IMR-90 (cell line): ENCODE data around the gene ORC1. TPM values are rescaled to one million over a fixed set of nuclear protein-coding genes. Genes with fewer than 3 reads are reported as not detected.

Experiments used
- ATAC-seq: fragments of 200-7000 bp; cut with Tn5 transposase; 2 replicates; pipeline ENCODE4 v1.9.1; 2020; ENCODE audit warnings: low read depth, mild to moderate bottlenecking, moderate library complexity
- BruUV-seq: library from RNA; stranded (reverse); fragments of 400-500 nt; replicated peaks from 2 replicates; lab custom pipeline; 2021; lab: Mats Ljungman, UMichigan
- CTCF ChIA-PET: fragments of 300-600 bp; formaldehyde crosslinking; extraction: SDS; loops from one replicate; lab custom pipeline; 2021; ENCODE audit warnings: antibody characterized with exemption; lab: Yijun Ruan, JAX
- POLR2A ChIA-PET: fragments of 300-600 bp; sonication (Branson Sonifier 250); formaldehyde crosslinking; loops from one replicate; lab custom pipeline; 2022; ENCODE audit warnings: antibody characterized with exemption; ENCODE audit not compliant: unreplicated experiment; lab: Charles Lee
- DNase-seq: peaks from one replicate; pipeline ENCODE4 v3.0.0; 2013
- H2AFZ ChIP-seq: replicated peaks from 2 replicates; pipeline ENCODE3; 2013; ENCODE audit warnings: low read length, mild to moderate bottlenecking; ENCODE audit not compliant: poor library complexity
- H2AK5ac ChIP-seq: 2 replicates; pipeline ENCODE4 v1.6.1; 2013; ENCODE audit warnings: low read depth, low read length, inconsistent platforms
- H2AK9ac ChIP-seq: replicated peaks from 2 replicates; pipeline ENCODE3; 2013; ENCODE audit warnings: mild to moderate bottlenecking, low read depth, low read length, moderate library complexity; ENCODE audit not compliant: poor library complexity
- H2BK120ac ChIP-seq: 2 replicates; pipeline ENCODE4 v1.6.1; 2013; ENCODE audit warnings: low read depth, low read length, inconsistent platforms
- H2BK15ac ChIP-seq: 3 replicates; pipeline ENCODE4 v1.6.1; 2013; ENCODE audit warnings: low read depth, low read length, inconsistent platforms
- H2BK20ac ChIP-seq: 2 replicates; pipeline ENCODE4 v1.6.1; 2013; ENCODE audit warnings: low read depth, mild to moderate bottlenecking, inconsistent platforms, low read length, moderate library complexity
- H2BK5ac ChIP-seq: 2 replicates; pipeline ENCODE4 v1.6.1; 2013; ENCODE audit warnings: mild to moderate bottlenecking, low read depth, low read length, inconsistent platforms; ENCODE audit not compliant: poor library complexity, severe bottlenecking
- H3K14ac ChIP-seq: replicated peaks from 2 replicates; pipeline ENCODE4 v1.6.1; 2013; ENCODE audit warnings: low read depth, low read length, inconsistent platforms
- H3K18ac ChIP-seq: 2 replicates; pipeline ENCODE4 v1.6.1; 2013; ENCODE audit warnings: low read depth, low read length, control low read depth
- H3K23ac ChIP-seq: 2 replicates; pipeline ENCODE4 v1.6.1; 2013; ENCODE audit warnings: low read depth, low read length, inconsistent platforms
- H3K27ac ChIP-seq: 2 replicates; pipeline ENCODE4 v1.5.1; 2013; ENCODE audit warnings: mild to moderate bottlenecking, control low read depth, low read length; ENCODE audit not compliant: insufficient read depth
- H3K27me3 ChIP-seq: 2 replicates; pipeline ENCODE4 v1.6.1; 2013; ENCODE audit warnings: low read length; ENCODE audit not compliant: control insufficient read depth, insufficient read depth
- H3K36me3 ChIP-seq: 2 replicates; pipeline ENCODE4 v1.6.1; 2013; ENCODE audit warnings: low read length, mixed read lengths; ENCODE audit not compliant: control insufficient read depth, insufficient read depth
- H3K4ac ChIP-seq: 2 replicates; pipeline ENCODE4 v1.6.1; 2013; ENCODE audit warnings: low read depth, low read length, inconsistent platforms
- H3K4me1 ChIP-seq: 2 replicates; pipeline ENCODE4 v1.6.1; 2013; ENCODE audit warnings: low read length, mixed read lengths; ENCODE audit not compliant: control insufficient read depth, insufficient read depth
- H3K4me2 ChIP-seq: 2 replicates; pipeline ENCODE4 v1.6.1; 2013; ENCODE audit warnings: low read depth, mild to moderate bottlenecking, control low read depth, low read length, moderate library complexity
- H3K4me3 ChIP-seq: 2 replicates; pipeline ENCODE4 v1.5.1; 2013; ENCODE audit warnings: low read depth, mild to moderate bottlenecking, control low read depth, low read length, moderate library complexity; ENCODE audit not compliant: insufficient read depth
- H3K56ac ChIP-seq: 2 replicates; pipeline ENCODE4 v1.6.1; 2013; ENCODE audit warnings: low read length, inconsistent platforms; ENCODE audit not compliant: insufficient read depth; ENCODE audit errors: extremely low read depth
- H3K79me1 ChIP-seq, 2 experiments: 2 replicates each; pipeline ENCODE4 v1.6.1; 2013; ENCODE audit warnings: low read length in 2 of 2, inconsistent platforms in 1 of 2, low read depth in 1 of 2
- H3K9ac ChIP-seq: 2 replicates; pipeline ENCODE4 v1.6.1; 2013; ENCODE audit warnings: low read depth, low read length, control low read depth
- H3K9me1 ChIP-seq: 2 replicates; pipeline ENCODE4 v1.6.1; 2013; ENCODE audit warnings: low read length, inconsistent platforms; ENCODE audit not compliant: insufficient read depth
- H3K9me3 ChIP-seq: 2 replicates; pipeline ENCODE4 v1.6.1; 2013; ENCODE audit warnings: low read length; ENCODE audit not compliant: control insufficient read depth, insufficient read depth
- H4K20me1 ChIP-seq: 2 replicates; pipeline ENCODE4 v1.6.1; 2013; ENCODE audit warnings: low read length, inconsistent platforms; ENCODE audit not compliant: insufficient read depth
- H4K5ac ChIP-seq: 2 replicates; pipeline ENCODE4 v1.6.1; 2013; ENCODE audit warnings: mild to moderate bottlenecking, low read depth, low read length, control low read depth
- H4K8ac ChIP-seq, 2 experiments: 2 replicates each; pipeline ENCODE4 v1.6.1; 2013; ENCODE audit warnings: low read depth in 2 of 2, low read length in 2 of 2, control low read depth in 1 of 2, inconsistent platforms in 1 of 2
- H4K91ac ChIP-seq: 2 replicates; pipeline ENCODE4 v1.6.1; 2013; ENCODE audit warnings: low read depth, low read length, inconsistent platforms; ENCODE audit not compliant: insufficient read depth
- RAD21 ChIP-seq: IDR thresholded peaks from 2 replicates; pipeline ENCODE4 v1.6.1; 2012; ENCODE audit warnings: low read length, improper control_type of control experiment
- WGBS, 2 experiments: methylation state at CpG; one replicate each; pipeline versions ENCODE4 v1.1.5 to v1.1.7; 2013; ENCODE audit warnings: missing lambda C conversion rate in 2 of 2; ENCODE audit not compliant: insufficient read length in 1 of 2; ENCODE audit errors: extremely low coverage in 2 of 2; 5-methylcytosine and 5-hydroxymethylcytosine counted together
- dilution Hi-C: fragments of 300-500 bp; cut with HindIII; formaldehyde crosslinking; loops from one replicate; pipeline ENCODE4 v1.14.3; 2018; ENCODE audit warnings: low sequenced_read_pairs; ENCODE audit not compliant: unreplicated experiment
- in situ Hi-C: fragments of 300-500 bp; cut with MboI; formaldehyde crosslinking; loops from 3 replicates; pipeline ENCODE4 v1.14.3; 2019; ENCODE audit warnings: low sequenced_read_pairs, inconsistent platforms, mixed read lengths
- intact Hi-C: fragments of 100-400 bp; cut with micrococcal nuclease; formaldehyde crosslinking; loops from 2 replicates; pipeline ENCODE4 v1.10.0; 2022
- polyA plus RNA-seq, 3 experiments: library from polyadenylated mRNA; depleted of rRNA; stranded (reverse); fragments of >200 nt; gene quantifications; 2 replicates each; pipeline ENCODE4 v1.2.3, GENCODE V29; 2012; ENCODE audit warnings: low replicate concordance in 1 of 3
- total RNA-seq: library from RNA; depleted of rRNA; stranded (reverse); fragments of >200 nt; gene quantifications from 2 replicates; pipeline ENCODE4 v1.2.3, GENCODE V29; 2012

ORC1 gene
- total and polyA plus RNA-seq, 2 of the 4 experiments (the other 2 are of a cell fraction): 6.3 to 10.6 TPM

- H3K4me1 ChIP-seq: peaks cover 5% of the 10 kb centered on the region
- H4K20me1 ChIP-seq: peaks cover 8% of the 10 kb centered on the region; the same call in 1 of the 2 replicates
- CTCF ChIA-PET: no interaction called here
- H2BK15ac ChIP-seq: no peak overlapping the region
- in situ Hi-C loops: no loop called here
- no peaks in the 10 kb centered on the region for H3K27me3 ChIP-seq
- peaks cover 30 to 36% of the 10 kb centered on the region in 2 experiments for H3K79me1 ChIP-seq
- H4K91ac ChIP-seq: no peak overlapping the region
- H3K14ac ChIP-seq: no peak overlapping the region
- no peak overlapping the region for H3K9ac ChIP-seq
- H4K8ac ChIP-seq: no peak overlapping the region
- H3K4ac ChIP-seq: no peak overlapping the region
- H3K4me2 ChIP-seq: no peak overlapping the region
- no peak overlapping the region for H4K5ac ChIP-seq
- no peak for DNase-seq
- no peak overlapping the region for H2BK120ac ChIP-seq
- POLR2A ChIA-PET: no interaction called here
- H3K36me3 ChIP-seq: peaks cover 78% of the 10 kb centered on the region
- H2AK5ac ChIP-seq: no peak overlapping the region
- ATAC-seq: no peak
- no peak overlapping the region for H2BK5ac ChIP-seq
- H3K18ac ChIP-seq: no peak overlapping the region
- no peaks in the 10 kb centered on the region for H3K9me3 ChIP-seq
- dilution Hi-C loops: no loop called here
- peaks cover 13% of the 10 kb centered on the region for H3K9me1 ChIP-seq
- H3K56ac ChIP-seq: no peak overlapping the region
- 92% methylated on average over 7 of the region's 24 CpGs; no CpG with 5 or more reads in 1 of the 2 experiments for WGBS, 2 experiments
- H3K4me3 ChIP-seq: no peak overlapping the region
- H3K27ac ChIP-seq: no peak overlapping the region
- no TSS peak for BruUV-seq
- no peak overlapping the region for H2BK20ac ChIP-seq
- no peak overlapping the region for H2AFZ ChIP-seq
- intact Hi-C loops: no loop called here
- H2AK9ac ChIP-seq: no peak overlapping the region
- no peak overlapping the region for H3K23ac ChIP-seq
- no peak for TF ChIP-seq RAD21
Observed at GRCh38 chr1:52359676-52360594, 44.3 kb downstream of the ORC1 start.
